HG03521 (cell line): ENCODE data around the gene LARP4.
A peak's percentile ranks its signal among the peaks of the same experiment; 100 is the strongest.
"Not testable (repeated sequence)": the region's sequence is repeated elsewhere in the genome, so short reads cannot be mapped to it uniquely, and the experiment has no call there.

Source experiments
- ATAC-seq: cut with Tn5 transposase; IDR thresholded peaks from one replicate; pipeline ENCODE4 v1.9.1; 2021; ENCODE audit warnings: mild to moderate bottlenecking, moderate library complexity; ENCODE audit not compliant: unreplicated experiment

LARP4 gene

GRCh38 chr12:50400638-50401499 is at the start of gene LARP4:
Gene LARP4 (plus strand): TSS chr12:50400885. CDS start chr12:50401011, 126 bp downstream.
- ATAC-seq = peak; percentile 85

- no peak for ATAC-seq
These were observed 49.3 kb upstream of the LARP4 start for GRCh38 chr12:50351120-50352043.

DNA sequence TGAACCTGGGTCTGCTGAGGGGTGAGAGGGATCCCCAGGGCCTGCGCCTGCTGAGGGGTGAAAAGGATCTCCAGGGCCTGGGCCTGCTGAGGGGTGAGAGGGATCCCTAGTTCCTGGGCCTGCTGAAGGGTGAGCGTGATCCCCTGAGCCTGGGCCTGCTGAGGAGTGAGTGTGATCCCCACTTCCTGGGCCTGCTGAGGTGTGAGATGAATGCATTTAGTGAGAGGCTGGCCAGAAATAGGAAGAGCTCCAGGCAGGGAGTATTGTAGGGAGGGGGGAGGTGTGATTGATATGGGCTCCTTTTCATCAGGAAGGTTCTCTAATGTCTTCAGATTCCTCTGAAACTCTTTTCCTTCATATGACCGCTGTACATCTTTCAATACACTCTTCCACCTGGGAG is 47.3 kb upstream of the LARP4 start:
- ATAC-seq = no peak

DNA sequence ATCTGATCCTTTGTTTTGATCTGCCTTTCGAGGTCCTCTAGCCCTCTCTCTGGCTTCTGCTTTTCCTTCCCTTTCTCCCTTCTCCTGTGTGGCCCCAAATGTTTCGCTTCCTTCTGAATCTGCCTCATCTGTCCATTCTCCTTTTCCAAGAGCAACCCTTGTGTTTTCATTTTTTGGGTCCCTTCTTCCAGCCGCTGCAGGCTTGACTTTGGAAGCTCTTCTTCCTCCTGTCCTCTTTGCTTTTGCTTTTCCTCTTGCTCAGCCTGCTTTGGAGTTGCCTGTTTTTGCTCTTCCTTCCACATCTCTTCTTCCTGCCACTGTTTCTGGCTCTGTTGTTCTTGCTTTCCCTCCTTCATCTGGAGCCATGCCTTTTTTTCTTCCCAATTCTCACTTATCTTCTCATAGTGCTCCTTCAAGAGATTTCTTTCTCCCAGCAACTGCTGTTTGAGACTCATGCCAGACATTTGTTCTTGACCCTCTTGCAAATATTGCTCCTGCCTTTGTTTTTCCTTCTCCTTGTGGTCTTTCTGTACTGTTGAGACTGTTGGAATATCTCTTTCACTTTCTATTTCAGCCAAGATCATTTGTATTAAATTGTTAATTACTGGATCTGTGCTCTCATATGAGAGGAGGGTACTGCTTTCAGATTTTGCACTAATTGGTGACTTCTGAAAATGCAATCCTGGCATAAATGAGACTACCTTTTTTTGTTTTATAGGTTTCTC is 46.7 kb upstream of the LARP4 start:
- no peak for ATAC-seq

DNA sequence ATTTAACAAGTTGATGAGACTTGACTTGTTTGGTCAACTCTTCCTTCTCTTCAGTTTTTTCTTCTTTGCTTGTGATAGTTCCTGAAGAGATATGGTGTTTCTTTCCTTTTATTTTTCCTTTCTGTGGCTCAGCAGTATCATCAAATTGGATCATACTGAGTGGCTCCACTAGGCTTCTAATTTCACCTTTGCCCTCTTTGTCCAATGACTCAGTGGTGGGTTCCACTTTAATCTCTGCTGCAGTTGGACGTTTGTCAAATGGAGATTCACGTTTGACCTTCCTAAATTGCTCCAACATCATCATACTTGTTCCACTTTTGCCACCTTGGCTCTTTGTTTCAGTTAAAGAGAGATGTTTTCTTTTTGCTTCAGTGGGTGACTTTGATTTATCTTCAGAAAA is 45.8 kb upstream of the LARP4 start:
- ATAC-seq = no peak

GRCh38 chr12:50355365-50355764 is 45.3 kb upstream of the LARP4 start:
- no peak for ATAC-seq

GRCh38 chr12:50362671-50363070 is 38.0 kb upstream of the LARP4 start:
- no peak for ATAC-seq

- ATAC-seq = no peak
These were observed 37.5 kb upstream of the LARP4 start for GRCh38 chr12:50363141-50363540.

- no peak for ATAC-seq
These were observed 34.8 kb upstream of the LARP4 start for GRCh38 chr12:50365709-50366406.

DNA sequence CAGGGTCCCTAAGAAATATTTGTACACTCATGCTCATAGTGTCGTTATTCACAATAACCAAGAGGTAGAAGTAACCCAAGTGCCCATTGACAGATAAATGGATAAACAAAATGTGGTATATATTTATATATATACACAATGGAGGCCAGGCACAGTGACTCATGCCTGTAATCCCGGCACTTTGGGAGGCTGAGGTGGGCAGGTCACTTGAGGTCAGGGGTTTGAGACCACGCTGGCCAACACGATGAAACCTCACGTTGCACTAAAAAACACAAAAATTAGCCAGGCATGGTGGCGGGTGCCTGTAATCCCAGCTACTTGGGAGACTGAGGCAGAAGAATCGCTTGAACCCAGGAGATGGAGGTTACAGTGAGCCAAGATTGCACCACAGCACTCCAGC is 30.0 kb upstream of the LARP4 start:
- ATAC-seq = not testable (repeated sequence)

DNA sequence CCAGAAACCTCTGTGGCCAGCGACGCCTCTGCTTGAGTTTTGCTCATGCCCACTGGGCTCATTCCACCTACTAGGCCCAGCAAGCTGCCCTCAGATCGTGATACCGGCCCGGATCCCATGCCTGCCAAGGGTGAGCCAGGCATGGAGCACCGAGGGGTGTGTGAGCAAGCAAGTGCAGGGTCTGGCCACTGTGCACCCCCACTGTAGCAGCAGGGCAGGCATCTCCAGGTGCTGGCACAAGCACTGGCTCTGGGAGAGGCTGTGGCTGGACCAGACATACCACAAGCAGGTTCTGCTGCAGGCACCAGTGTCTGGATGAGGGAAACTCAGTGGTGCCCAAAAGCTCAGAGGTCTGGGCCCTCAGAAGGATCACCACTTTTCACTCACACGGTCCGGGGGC is 24.9 kb upstream of the LARP4 start:
- ATAC-seq = no peak

GRCh38 chr12:50380761-50381325 is 19.8 kb upstream of the LARP4 start:
- no peak for ATAC-seq

- no peak for ATAC-seq
These were observed 13.2 kb upstream of the LARP4 start for GRCh38 chr12:50387487-50387886.

DNA sequence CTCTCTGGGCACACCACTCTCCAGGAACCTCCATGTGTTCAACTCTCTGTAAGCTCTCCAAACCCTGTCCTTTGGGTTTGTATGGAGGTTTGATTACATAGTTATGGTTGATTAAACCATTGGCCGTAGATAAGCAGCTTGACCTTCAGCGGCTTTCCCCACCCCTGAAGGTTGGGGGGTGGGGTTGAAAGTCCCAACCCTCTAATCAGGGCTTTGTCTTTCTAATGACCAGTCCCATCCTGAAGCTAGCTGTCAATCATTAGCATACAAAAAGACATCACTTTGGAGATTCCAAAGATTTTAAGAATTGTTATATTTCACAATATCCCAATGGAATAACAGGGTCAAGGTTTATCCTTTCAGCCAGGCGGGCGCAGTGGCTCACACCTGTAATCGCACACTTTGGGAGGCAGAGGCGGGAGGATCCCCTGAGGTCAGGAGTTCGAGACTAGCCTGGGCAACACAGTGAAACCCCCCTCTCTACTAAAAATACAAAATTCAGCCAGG is 12.7 kb upstream of the LARP4 start:
- ATAC-seq = no peak

GRCh38 chr12:50388793-50389192 is 11.9 kb upstream of the LARP4 start:
- not testable (repeated sequence) for ATAC-seq

- ATAC-seq = no peak
These were observed 10.4 kb upstream of the LARP4 start for GRCh38 chr12:50390316-50390741.

DNA sequence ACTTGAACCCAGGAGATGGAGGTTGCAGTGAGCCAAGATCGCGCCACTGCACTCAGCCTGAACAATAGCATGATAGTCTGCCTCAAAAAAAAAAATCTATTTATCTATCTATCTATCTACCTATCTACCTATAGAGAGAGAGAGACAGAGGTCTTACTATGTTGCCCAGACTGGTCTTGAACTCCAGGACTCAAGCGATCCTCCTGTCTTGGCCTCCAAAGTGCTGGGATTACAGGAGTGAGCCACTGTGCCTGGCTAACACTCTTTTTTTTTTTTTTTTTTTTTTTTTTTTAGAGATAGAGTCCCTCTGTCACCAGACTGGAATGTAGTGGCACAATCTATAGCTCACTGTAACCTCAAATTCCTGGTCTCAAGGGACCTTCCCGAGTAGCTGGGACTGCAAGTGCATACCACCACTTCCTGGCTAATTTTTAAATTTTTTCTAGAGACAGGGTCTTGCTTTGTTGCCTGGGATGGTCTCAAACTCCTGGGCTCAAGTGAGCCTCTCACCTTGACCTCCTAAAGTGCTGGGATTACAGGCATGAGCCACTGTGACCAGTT is 6.1 kb upstream of the LARP4 start:
- ATAC-seq = no peak

DNA sequence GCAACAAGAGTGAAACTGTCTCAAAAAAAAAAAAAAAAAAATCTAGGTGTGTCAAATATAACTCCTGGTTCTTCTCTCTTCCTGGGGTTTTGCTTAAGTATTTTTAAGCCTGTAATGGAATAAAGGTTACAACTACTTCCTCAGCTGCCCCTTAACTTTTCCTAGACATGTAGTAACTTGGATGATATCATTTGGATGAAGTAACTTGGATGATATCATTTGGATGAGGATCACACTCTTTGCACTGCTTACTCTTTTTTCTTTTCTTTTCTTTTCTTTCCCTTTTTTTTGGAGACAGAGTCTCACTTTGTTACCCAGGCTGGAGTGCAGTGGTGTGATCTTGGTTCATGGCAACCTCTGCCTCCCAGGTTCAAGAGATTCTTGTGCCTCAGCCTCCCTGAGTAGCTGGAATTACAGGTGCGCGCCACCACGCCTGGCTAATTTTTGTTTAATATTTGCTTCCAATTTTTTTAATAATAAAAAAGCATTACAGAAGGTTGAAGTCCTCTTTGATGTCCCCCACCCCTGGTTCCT is 3.5 kb upstream of the LARP4 start:
- ATAC-seq = no peak

DNA sequence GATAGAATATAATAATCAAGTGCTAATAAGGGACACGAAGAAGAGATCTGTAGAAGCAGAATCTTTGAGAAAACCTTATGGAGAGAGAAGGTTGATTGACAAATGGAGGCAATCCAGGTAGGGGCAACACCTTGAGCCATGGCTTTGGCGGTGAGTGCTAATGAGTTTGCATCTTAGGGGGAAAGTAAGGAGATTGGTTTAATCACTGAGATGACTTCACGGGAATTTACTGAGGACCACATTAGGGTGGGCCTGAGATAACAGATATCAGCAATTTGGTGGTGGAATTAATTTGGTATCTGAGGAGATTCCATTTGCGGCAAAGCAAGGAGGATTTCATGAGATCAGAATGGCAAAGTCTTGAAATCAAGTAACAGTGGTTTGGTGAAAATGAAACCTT is 1.8 kb upstream of the LARP4 start:
- ATAC-seq = no peak
